HG03565 (cell line): Measurements from ENCODE around the gene CCBE1.
"Not testable (repeated sequence)": the region's sequence is repeated elsewhere in the genome, so short reads cannot be mapped to it uniquely, and the experiment has no call there.

Experiments
- ATAC-seq: cut with Tn5 transposase; IDR thresholded peaks from one replicate; pipeline ENCODE4 v1.9.1; 2021; ENCODE audit warnings: mild to moderate bottlenecking, moderate library complexity; ENCODE audit not compliant: unreplicated experiment

CCBE1 gene

DNA sequence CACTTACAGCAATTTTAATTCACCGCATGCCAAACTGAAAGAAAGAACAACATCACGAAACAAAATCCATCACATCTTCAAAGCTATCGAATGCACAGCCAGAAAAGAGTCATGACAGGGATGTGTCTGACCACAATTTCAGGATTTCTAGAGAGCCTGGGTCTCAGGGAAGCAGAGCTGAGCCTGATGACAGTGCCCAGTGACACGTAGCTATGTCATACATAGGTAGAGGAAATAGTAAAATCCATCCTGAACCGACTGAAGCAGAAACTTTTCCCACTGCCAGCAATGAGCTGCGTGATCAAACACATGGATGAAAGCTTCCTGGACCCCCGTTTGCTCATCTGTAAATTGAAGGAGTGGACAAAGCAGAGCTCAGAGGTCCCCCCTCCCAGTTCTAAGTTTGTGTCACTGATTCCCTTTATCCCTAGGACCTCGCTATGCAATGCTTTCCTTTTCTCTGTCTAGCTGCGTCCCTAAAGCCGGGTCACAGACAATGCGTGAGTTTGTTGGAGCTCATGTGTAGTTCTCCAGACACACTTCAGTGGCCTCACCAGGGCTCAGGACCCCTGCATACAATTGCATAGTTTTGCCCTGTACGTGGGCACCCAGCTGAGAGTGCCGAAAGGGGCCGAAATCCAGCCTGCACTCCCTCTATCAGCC is 37.6 kb downstream of the CCBE1 start:
- no peak for ATAC-seq

- no peak for ATAC-seq
Measured at GRCh38 chr18:59658941-59659340, 38.3 kb downstream of the CCBE1 start.

DNA sequence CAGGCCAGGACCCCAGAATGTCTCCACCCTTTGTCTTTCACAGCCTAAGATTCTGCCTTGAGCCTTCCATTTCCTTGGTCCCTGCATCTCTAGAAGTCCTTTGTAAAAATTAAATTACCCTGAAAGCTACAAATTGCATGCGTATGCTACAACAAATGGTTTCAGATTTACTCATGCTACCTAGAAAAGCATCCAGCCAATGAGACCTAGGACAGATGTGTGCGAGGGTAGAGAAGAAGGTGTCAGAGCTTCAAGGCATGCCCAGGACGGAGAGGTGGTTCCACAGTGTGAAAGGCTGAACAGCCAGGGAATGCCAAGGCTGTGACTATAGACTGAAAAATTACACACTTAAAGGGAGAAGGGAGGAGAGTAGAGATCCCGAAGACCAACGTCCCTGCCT is 40.2 kb downstream of the CCBE1 start:
- no peak for ATAC-seq

GRCh38 chr18:59656373-59656887 is 40.8 kb downstream of the CCBE1 start:
- ATAC-seq, result no peak

DNA sequence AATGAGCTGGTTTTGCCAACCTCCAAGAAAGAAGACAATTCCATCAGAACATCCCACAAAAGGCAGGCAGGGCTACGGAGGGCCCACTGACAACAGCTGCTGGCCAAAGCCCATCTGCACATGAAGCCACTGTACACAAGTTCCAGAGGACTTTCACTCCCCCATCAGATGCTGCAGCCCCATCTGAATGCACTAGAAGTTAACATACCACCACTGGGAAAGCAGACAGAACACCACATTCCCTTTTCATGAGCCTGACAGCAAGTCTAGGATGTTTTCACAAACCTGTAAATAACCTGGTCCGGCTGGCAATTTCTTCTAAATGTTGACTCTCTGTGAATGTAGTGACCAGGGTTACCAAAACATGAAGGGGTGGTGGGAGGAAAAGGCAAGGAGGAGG is 41.5 kb downstream of the CCBE1 start:
- ATAC-seq, result no peak

- ATAC-seq, result no peak
Measured at GRCh38 chr18:59651071-59651470, 46.2 kb downstream of the CCBE1 start.

- no peak for ATAC-seq
Measured at GRCh38 chr18:59650266-59650820, 46.9 kb downstream of the CCBE1 start.

DNA sequence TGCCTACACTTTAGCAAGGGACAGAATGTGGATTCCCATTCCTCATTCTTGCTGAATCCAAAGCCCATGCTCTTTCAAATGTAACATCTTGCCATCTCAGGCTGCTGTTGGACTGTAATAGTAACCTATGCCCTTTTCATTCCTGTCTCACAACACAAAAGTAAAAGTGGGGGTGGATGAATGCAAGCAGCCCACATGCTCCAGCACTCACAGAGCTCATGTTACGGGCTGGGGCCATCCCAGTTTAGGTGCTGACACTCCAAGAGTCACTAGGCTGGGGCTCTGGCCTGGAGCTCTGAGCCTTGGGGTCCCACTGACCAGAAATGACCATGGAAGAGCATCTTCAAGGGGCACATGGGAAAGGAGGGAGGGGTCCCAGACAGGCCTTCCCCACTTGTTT is 47.6 kb downstream of the CCBE1 start:
- ATAC-seq, result no peak

- not testable (repeated sequence) for ATAC-seq
Measured at GRCh38 chr18:59648469-59648868, 48.8 kb downstream of the CCBE1 start.

DNA sequence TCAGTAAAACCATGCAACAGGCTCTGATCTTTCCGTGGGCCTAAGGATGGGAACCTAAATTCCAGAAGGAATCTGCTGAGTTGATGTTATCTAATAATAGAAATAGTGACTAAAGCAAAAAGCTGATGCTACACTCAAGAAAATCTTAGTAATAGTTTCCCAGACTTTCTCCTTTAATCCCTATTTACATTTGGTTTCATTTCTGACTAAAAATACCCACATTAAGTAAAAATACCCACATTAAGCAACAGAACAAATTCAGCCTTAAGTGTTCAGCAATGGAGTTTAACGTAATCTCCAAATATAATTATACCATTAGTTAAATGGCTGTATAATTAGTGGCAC is 50.3 kb downstream of the CCBE1 start:
- no peak for ATAC-seq

GRCh38 chr18:59646228-59646962 is 50.8 kb downstream of the CCBE1 start:
- ATAC-seq, result no peak

GRCh38 chr18:59643740-59644139 is 53.5 kb downstream of the CCBE1 start:
- no peak for ATAC-seq

GRCh38 chr18:59640721-59641120 is 56.5 kb downstream of the CCBE1 start:
- ATAC-seq, result no peak

DNA sequence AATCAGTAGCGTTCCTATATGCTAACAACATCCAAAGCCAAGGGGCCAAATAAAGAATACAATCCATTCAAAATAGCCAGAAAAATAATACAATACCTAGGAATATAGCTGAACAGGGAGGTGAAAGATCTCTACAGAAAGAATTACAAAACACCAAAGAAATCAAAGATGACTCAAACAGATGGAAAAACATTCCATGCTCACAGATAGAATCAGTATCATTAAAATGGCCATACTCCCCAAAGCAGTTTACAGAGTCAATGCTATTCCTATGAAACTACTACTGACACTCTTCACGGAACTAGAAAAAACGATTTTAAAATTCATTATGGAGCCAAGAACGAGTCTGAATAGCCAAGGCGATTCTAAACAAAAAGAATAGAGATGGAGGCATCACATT is 57.4 kb downstream of the CCBE1 start:
- no peak for ATAC-seq

GRCh38 chr18:59639136-59639535 is 58.1 kb downstream of the CCBE1 start:
- ATAC-seq, result no peak

DNA sequence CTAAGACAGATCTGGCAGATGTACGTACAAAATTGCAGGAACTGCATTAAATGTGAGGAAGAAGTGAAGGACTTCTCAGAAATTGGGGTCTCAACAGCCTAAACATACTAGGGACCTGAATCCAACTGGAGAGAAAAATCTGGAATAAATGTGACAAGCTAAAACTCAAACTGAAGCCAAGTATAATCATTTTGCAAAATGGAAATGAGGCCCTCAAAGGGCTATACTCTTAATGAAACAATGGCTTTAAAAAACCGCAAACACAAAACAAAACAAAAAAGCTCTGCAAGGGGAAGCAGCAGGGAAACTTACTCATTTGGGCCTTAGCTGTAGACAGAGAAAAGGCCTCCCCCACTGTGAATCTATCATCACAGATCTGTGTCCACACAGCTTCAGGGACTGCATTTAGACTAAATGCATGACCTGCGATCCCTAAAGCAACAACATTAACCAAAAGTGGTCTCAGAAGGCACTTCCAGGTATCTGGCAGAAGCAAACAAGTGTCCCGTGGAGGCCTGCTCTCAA is 63.2 kb downstream of the CCBE1 start:
- no peak for ATAC-seq

DNA sequence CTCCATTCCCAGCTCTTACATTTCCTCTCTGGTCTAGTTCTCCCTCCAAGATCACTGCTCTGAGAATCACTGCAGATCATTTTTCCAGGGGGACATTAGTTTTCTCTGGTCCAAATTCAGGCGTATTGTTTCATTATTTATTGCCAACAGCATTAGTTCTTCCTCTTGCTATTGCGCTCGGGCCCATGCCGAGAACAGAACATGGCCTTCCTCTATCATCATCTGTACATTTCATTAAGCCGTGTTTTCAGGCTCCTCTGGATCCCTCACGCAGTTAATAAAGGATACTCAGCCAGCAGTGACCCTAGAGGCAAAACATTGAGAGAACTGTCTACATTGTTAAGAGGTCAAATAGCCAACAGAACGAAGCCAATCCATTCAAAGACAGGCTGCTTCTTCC is 63.9 kb downstream of the CCBE1 start:
- no peak for ATAC-seq

GRCh38 chr18:59631583-59632181 is 65.5 kb downstream of the CCBE1 start:
- no peak for ATAC-seq

- ATAC-seq, result no peak
Measured at GRCh38 chr18:59629894-59630293, 67.3 kb downstream of the CCBE1 start.

DNA sequence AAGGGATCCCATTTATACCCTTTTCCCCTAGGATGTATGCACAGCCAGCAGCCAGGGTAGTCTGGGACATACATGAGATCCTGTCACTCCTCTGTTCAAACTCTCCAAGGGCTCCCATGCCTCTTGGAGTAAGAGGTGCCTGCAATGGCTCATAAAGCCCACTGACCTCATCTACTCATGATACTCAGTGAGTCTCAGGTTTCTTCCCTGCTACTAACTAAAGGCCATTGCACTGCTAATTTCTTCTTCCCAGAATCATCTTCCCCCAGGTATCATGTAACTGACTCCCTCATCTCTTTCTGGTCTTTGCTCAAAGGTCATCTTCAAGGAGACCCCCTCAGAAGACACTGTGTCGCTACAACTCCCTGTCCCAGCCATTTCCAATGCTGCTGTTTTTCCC is 68.2 kb downstream of the CCBE1 start:
- ATAC-seq, result no peak

- ATAC-seq, result no peak
Measured at GRCh38 chr18:59627414-59627813, 69.8 kb downstream of the CCBE1 start.

DNA sequence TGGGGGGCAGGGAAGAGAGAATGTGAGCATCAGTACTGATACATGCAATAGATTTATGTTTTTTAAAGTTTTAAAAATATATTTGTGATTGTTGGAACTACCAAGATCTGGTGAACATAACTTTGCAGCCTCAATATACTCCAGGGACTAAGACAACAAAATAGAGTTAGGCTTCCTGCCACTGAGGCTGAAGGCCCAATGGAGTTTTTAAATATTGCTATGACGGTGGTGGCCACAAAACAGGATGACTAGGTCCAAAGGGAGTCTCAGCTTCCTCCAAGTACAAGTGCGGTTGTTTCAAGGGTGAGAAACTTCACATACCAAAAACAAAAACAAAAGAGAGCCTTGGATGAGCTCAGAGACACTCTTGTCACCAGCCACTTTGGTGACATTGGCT is 72.9 kb downstream of the CCBE1 start:
- no peak for ATAC-seq
